H9 (cell line): ENCODE data around the gene GNE. TPM values are rescaled to one million over a fixed set of nuclear protein-coding genes. Genes with fewer than 3 reads are reported as not detected.

Source experiments
- DNase-seq: peaks from one replicate; pipeline ENCODE4 v3.0.0-alpha.2; 2017
- H2AFZ ChIP-seq: one replicate; pipeline ENCODE4 v1.6.1; 2013; ENCODE audit warnings: mild to moderate bottlenecking, low read length, control low read depth, moderate library complexity
- H2AK5ac ChIP-seq: 2 replicates; pipeline ENCODE4 v1.6.1; 2013; ENCODE audit warnings: low read length, control low read depth, mixed read lengths; ENCODE audit not compliant: insufficient read length
- H2BK120ac ChIP-seq: one replicate; pipeline ENCODE4 v1.6.1; 2013; ENCODE audit warnings: low read depth, mild to moderate bottlenecking, low read length, control low read depth, inconsistent platforms; ENCODE audit not compliant: poor library complexity, severe bottlenecking
- H2BK12ac ChIP-seq: 2 replicates; pipeline ENCODE4 v1.6.1; 2013; ENCODE audit warnings: low read length, control low read depth, mixed read lengths, low read depth; ENCODE audit not compliant: insufficient read length
- H2BK15ac ChIP-seq: 2 replicates; pipeline ENCODE4 v1.6.1; 2013; ENCODE audit warnings: low read depth, low read length, control low read depth
- H2BK20ac ChIP-seq: one replicate; pipeline ENCODE4 v1.6.1; 2013; ENCODE audit warnings: low read depth, mild to moderate bottlenecking, low read length, control low read depth, inconsistent platforms; ENCODE audit not compliant: poor library complexity, severe bottlenecking
- H2BK5ac ChIP-seq: 2 replicates; pipeline ENCODE4 v1.6.1; 2013; ENCODE audit warnings: low read length, control low read depth, mixed read lengths; ENCODE audit not compliant: insufficient read length
- H3K14ac ChIP-seq: 2 replicates; pipeline ENCODE4 v1.6.1; 2013; ENCODE audit warnings: low read length, control low read depth; ENCODE audit not compliant: insufficient read depth
- H3K18ac ChIP-seq: 2 replicates; pipeline ENCODE4 v1.6.1; 2013; ENCODE audit warnings: low read depth, mild to moderate bottlenecking, mixed read lengths, low read length, control low read depth; ENCODE audit not compliant: insufficient read length
- H3K23ac ChIP-seq: 2 replicates; pipeline ENCODE4 v1.6.1; 2013; ENCODE audit warnings: low read length, control low read depth, mixed read lengths, low read depth; ENCODE audit not compliant: insufficient read length
- H3K23me2 ChIP-seq: 2 replicates; pipeline ENCODE4 v1.6.1; 2013; ENCODE audit warnings: low read depth, mild to moderate bottlenecking, mixed read lengths, low read length, control low read depth; ENCODE audit not compliant: insufficient read length, poor library complexity, severe bottlenecking
- H3K27ac ChIP-seq: 2 replicates; pipeline ENCODE4 v1.5.1; 2013; ENCODE audit warnings: low read length, control low read depth, mixed read lengths, low read depth; ENCODE audit not compliant: insufficient read length
- H3K27me3 ChIP-seq: 2 replicates; pipeline ENCODE4 v1.6.1; 2013; ENCODE audit warnings: low read length, control low read depth, inconsistent platforms; ENCODE audit not compliant: insufficient read depth
- H3K4ac ChIP-seq: 2 replicates; pipeline ENCODE4 v1.6.1; 2013; ENCODE audit warnings: low read depth, mild to moderate bottlenecking, control low read depth, inconsistent platforms, low read length, moderate library complexity
- H3K4me1 ChIP-seq: 2 replicates; pipeline ENCODE4 v1.6.1; 2013; ENCODE audit warnings: low read length, control low read depth, inconsistent platforms; ENCODE audit not compliant: insufficient read depth
- H3K4me2 ChIP-seq: 2 replicates; pipeline ENCODE4 v1.6.1; 2013; ENCODE audit warnings: low read length, control low read depth, mixed read lengths; ENCODE audit not compliant: insufficient read length, insufficient read depth
- H3K56ac ChIP-seq: 2 replicates; pipeline ENCODE4 v1.6.1; 2013; ENCODE audit warnings: low read depth, mild to moderate bottlenecking, mixed read lengths, low read length, control low read depth; ENCODE audit not compliant: insufficient read length
- H3K79me1 ChIP-seq: 2 replicates; pipeline ENCODE4 v1.6.1; 2013; ENCODE audit warnings: low read depth, mild to moderate bottlenecking, moderate library complexity, low read length, control low read depth, inconsistent platforms; ENCODE audit not compliant: insufficient read depth, poor library complexity, severe bottlenecking
- H3K79me2 ChIP-seq: 2 replicates; pipeline ENCODE4 v1.6.1; 2013; ENCODE audit warnings: low read length, control low read depth, inconsistent platforms; ENCODE audit not compliant: insufficient read depth
- H3K9ac ChIP-seq: 2 replicates; pipeline ENCODE4 v1.6.1; 2013; ENCODE audit warnings: low read length, control low read depth, mixed read lengths; ENCODE audit not compliant: insufficient read length; ENCODE audit errors: extremely low read depth
- H3K9me3 ChIP-seq: one replicate; pipeline ENCODE4 v1.6.1; 2013; ENCODE audit warnings: low read depth, low read length, inconsistent platforms; ENCODE audit not compliant: control insufficient read depth
- H3T11ph ChIP-seq: one replicate; pipeline ENCODE4 v1.6.1; 2013; ENCODE audit warnings: mild to moderate bottlenecking, low read length, control low read depth, inconsistent platforms
- H4K20me1 ChIP-seq: one replicate; pipeline ENCODE4 v1.6.1; 2013; ENCODE audit not compliant: control insufficient read depth, insufficient read length, insufficient read depth
- H4K5ac ChIP-seq: 2 replicates; pipeline ENCODE4 v1.6.1; 2013; ENCODE audit warnings: low read depth, mild to moderate bottlenecking, mixed read lengths, low read length, control low read depth; ENCODE audit not compliant: insufficient read length
- H4K8ac ChIP-seq: replicated peaks from 2 replicates; pipeline ENCODE4 v1.6.1; 2013; ENCODE audit warnings: low read length, control low read depth, mixed read lengths, low read depth; ENCODE audit not compliant: insufficient read length
- H4K91ac ChIP-seq: 2 replicates; pipeline ENCODE4 v1.6.1; 2013; ENCODE audit warnings: low read depth, mild to moderate bottlenecking, moderate library complexity, mixed read lengths, low read length, control low read depth; ENCODE audit not compliant: insufficient read length
- H3K27ac Mint-ChIP-seq, 3 experiments: 2 replicates in 2 of 3; 3 replicates in 1 of 3; pipeline ENCODE4 v1.8.0; 2020 to 2021; ENCODE audit warnings: mixed read lengths in 3 of 3, mild to moderate bottlenecking in 1 of 3, moderate library complexity in 1 of 3
- H3K27me3 Mint-ChIP-seq: 2 replicates; pipeline ENCODE4 v1.8.0; 2021; ENCODE audit warnings: low read depth, mild to moderate bottlenecking, moderate library complexity, mixed read lengths
- H3K36me3 Mint-ChIP-seq, 3 experiments: 2 replicates in 2 of 3; 3 replicates in 1 of 3; pipeline ENCODE4 v1.8.0; 2020 to 2021; ENCODE audit warnings: low read depth in 3 of 3, mixed read lengths in 3 of 3; ENCODE audit not compliant: insufficient read depth in 1 of 3
- H3K4me1 Mint-ChIP-seq, 2 experiments: 2 replicates each; pipeline ENCODE4 v1.8.0; 2020; ENCODE audit warnings: mixed read lengths in 2 of 2
- H3K4me3 Mint-ChIP-seq, 2 experiments: 2 replicates in 1 of 2; 3 replicates in 1 of 2; pipeline ENCODE4 v1.8.0; 2020 to 2021; ENCODE audit warnings: mild to moderate bottlenecking in 2 of 2, mixed read lengths in 2 of 2, moderate library complexity in 1 of 2
- H3K9me3 Mint-ChIP-seq, 2 experiments: 2 replicates in 1 of 2; 3 replicates in 1 of 2; pipeline ENCODE4 v1.8.0; 2020; ENCODE audit warnings: mild to moderate bottlenecking in 2 of 2, mixed read lengths in 2 of 2, moderate library complexity in 1 of 2
- WGBS: extraction: QIAGEN DNeasy Blood & Tissue Kit; methylation state at CpG from one replicate; pipeline ENCODE4 v1.1.7; 2013; ENCODE audit warnings: missing lambda C conversion rate, low lambda C conversion rate, mixed read lengths; ENCODE audit not compliant: insufficient read length; ENCODE audit errors: extremely low coverage; 5-methylcytosine and 5-hydroxymethylcytosine counted together
- total RNA-seq: library from RNA; stranded (reverse); gene quantifications from 2 replicates; pipeline ENCODE4 v1.2.1, GENCODE V29; 2021
- TF ChIP-seq, protein P1 (sequence below): fragments of 200-600 bp; sonication (generic); conservative IDR thresholded peaks from 3 replicates; pipeline ENCODE4 v1.8.0; 2021; ENCODE audit warnings: antibody characterized with exemption, mild to moderate bottlenecking

The GNE gene
- total RNA-seq, 1 experiment from 2014 or later = 6.3 TPM

DNA sequence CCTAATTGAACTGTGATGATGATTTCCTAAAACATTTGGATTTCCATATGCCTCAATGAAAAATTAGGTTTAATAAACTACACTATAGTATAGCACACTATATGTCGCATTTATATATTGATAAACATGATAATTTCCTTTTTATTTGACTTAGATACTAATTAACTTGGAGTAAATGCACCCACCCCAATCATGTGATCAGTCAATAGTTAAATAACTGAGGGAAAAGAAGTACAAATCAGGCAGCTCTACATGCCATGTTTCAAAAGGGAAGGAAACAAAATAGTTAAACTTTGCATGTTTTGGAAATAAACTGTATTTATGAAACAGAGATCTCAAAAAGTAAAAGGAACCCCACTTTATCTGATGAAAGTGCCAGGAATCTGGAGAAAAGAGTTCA lies 18.0 kb upstream of the GNE start:
- Histone ChIP-seq H3K79me1 (no peaks in the 10 kb centered on the region), H3K18ac (no peak overlapping the region), H2AK5ac (no peak overlapping the region), H2BK5ac (no peak overlapping the region), H2BK20ac (no peak overlapping the region), H2BK15ac (no peak overlapping the region), H3T11ph (no peak overlapping the region), H3K4ac (no peak overlapping the region), H3K79me2 (no peaks in the 10 kb centered on the region), H2AFZ (no peak overlapping the region), H2BK12ac (no peak overlapping the region), H3K4me2 (no peak overlapping the region), H3K27ac (no peak overlapping the region), H3K9me3 (no peaks in the 10 kb centered on the region), H4K91ac (no peak overlapping the region), H4K20me1 (no peaks in the 10 kb centered on the region), H3K27me3 (no peaks in the 10 kb centered on the region), H3K56ac (no peak overlapping the region), H3K23ac (no peak overlapping the region), H2BK120ac (no peak overlapping the region), H3K4me1 (peaks cover 2% of the 10 kb centered on the region; the same call in 1 of the 2 replicates), H3K23me2 (no peaks in the 10 kb centered on the region), H4K8ac (no peak overlapping the region), H4K5ac (no peak overlapping the region), H3K9ac (no peak overlapping the region), H3K14ac (no peak overlapping the region)
- Mint-ChIP-seq H3K4me3 (no peak overlapping the region), H3K9me3 (no peaks in the 10 kb centered on the region; a peak in 1 of 5 replicates), H3K27me3 (no peaks in the 10 kb centered on the region), H3K36me3 (no peaks in the 10 kb centered on the region), H3K4me1 (peaks cover 3 to 8% of the 10 kb centered on the region in 2 experiments), H3K27ac (no peak overlapping the region)
- DNase-seq = no peak
- TF ChIP-seq, protein P1, sequence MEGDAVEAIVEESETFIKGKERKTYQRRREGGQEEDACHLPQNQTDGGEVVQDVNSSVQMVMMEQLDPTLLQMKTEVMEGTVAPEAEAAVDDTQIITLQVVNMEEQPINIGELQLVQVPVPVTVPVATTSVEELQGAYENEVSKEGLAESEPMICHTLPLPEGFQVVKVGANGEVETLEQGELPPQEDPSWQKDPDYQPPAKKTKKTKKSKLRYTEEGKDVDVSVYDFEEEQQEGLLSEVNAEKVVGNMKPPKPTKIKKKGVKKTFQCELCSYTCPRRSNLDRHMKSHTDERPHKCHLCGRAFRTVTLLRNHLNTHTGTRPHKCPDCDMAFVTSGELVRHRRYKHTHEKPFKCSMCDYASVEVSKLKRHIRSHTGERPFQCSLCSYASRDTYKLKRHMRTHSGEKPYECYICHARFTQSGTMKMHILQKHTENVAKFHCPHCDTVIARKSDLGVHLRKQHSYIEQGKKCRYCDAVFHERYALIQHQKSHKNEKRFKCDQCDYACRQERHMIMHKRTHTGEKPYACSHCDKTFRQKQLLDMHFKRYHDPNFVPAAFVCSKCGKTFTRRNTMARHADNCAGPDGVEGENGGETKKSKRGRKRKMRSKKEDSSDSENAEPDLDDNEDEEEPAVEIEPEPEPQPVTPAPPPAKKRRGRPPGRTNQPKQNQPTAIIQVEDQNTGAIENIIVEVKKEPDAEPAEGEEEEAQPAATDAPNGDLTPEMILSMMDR = no peak
- no CpG with 5 or more reads among the region's 1 CpG for WGBS
